Suprapubic skin (tissue), 4 donors: ENCODE measurements around the gene SERPINB1. TPM values are rescaled to one million over a fixed set of nuclear protein-coding genes. Genes with fewer than 3 reads are reported as not detected.

Experiments
- DNase-seq, 2 donors: peaks; one replicate each; pipeline ENCODE4 v3.0.0-alpha.2; 2019; ENCODE audit warnings: low spot score in 2 of 2
- H3K27ac ChIP-seq: fragments of 200-600 bp; sonication (generic); one replicate; pipeline ENCODE4 v1.5.1; 2019
- H3K27me3 ChIP-seq: fragments of 200-600 bp; sonication (generic); one replicate; pipeline ENCODE4 v1.5.1; 2019
- H3K36me3 ChIP-seq: fragments of 200-600 bp; sonication (generic); one replicate; pipeline ENCODE4 v1.5.1; 2019
- H3K4me1 ChIP-seq: fragments of 200-600 bp; sonication (generic); one replicate; pipeline ENCODE4 v1.5.1; 2019
- H3K4me3 ChIP-seq: fragments of 200-600 bp; sonication (generic); one replicate; pipeline ENCODE4 v1.5.1; 2019; ENCODE audit warnings: mild to moderate bottlenecking
- H3K9me3 ChIP-seq: fragments of 200-600 bp; sonication (generic); one replicate; pipeline ENCODE4 v1.5.1; 2019
- CTCF ChIP-seq, 2 donors: fragments of 200-600 bp in 1 of 2; fragments of 450-650 bp in 1 of 2; sonication (generic) in 1 of 2; IDR thresholded peaks; one replicate each; pipeline ENCODE4 v1.5.1; 2016 to 2019; ENCODE audit warnings: antibody characterized with exemption in 2 of 2, mild to moderate bottlenecking in 1 of 2, moderate library complexity in 1 of 2
- EP300 ChIP-seq: sonication (generic); formaldehyde crosslinking; IDR thresholded peaks from one replicate; pipeline ENCODE4 v1.6.1; 2017; ENCODE audit warnings: antibody characterized with exemption
- POLR2A ChIP-seq, 2 donors: fragments of 450-650 bp; IDR thresholded peaks; one replicate each; pipeline ENCODE4 v1.6.1; 2017; ENCODE audit warnings: antibody characterized with exemption in 2 of 2, mild to moderate bottlenecking in 2 of 2, moderate library complexity in 2 of 2
- POLR2AphosphoS5 ChIP-seq, 3 donors: sonication (generic); formaldehyde crosslinking; IDR thresholded peaks; one replicate each; pipeline ENCODE4 v1.6.1; 2017; ENCODE audit warnings: antibody characterized with exemption in 3 of 3
- WGBS: methylation state at CpG from one replicate; pipeline ENCODE4 v1.1.5; 2018; 5-methylcytosine and 5-hydroxymethylcytosine counted together
- total RNA-seq, 4 donors: library from RNA; depleted of rRNA; stranded (reverse); fragments of >200 nt; gene quantifications; one replicate each; pipeline ENCODE4 v1.1.0, GENCODE V29; 2016

Gene SERPINB1
- total RNA-seq, 4 donors from 2014 or later = 11.8 to 20.6 (median 16.9) TPM

GRCh38 chr6:2790588-2791449 lies 50.8 kb downstream of the SERPINB1 start:
- Histone ChIP-seq H3K4me1 (peaks cover 37% of the 10 kb centered on the region), H3K4me3 (no peak overlapping the region), H3K9me3 (no peaks in the 10 kb centered on the region), H3K27ac (peak overlapping the region; percentile 71), H3K27me3 (no peaks in the 10 kb centered on the region), H3K36me3 (peaks cover 8% of the 10 kb centered on the region)
- 63% methylated on average over 11 of the region's 11 CpGs for WGBS
- TF ChIP-seq POLR2AphosphoS5 (IDR thresholded peaks at IDR 0.05) (no peak), CTCF (IDR thresholded peaks at IDR 0.05) (peak; percentile 52 to 59), POLR2A (IDR thresholded peaks at IDR 0.05) (no peak), EP300 (no peak)
- no peak for DNase-seq

- no peak overlapping the region for H3K27ac ChIP-seq
- TF ChIP-seq EP300 (no peak), POLR2A (IDR thresholded peaks at IDR 0.05) (no peak)
- H3K4me1 ChIP-seq = peaks cover 11% of the 10 kb centered on the region
- H3K36me3 ChIP-seq = peaks cover 32% of the 10 kb centered on the region
- no peaks in the 10 kb centered on the region for H3K9me3 ChIP-seq
- no peak for DNase-seq
- no peaks in the 10 kb centered on the region for H3K27me3 ChIP-seq
- 83% methylated on average over 4 of the region's 4 CpGs for WGBS
- H3K4me3 ChIP-seq = no peak overlapping the region
Measured at GRCh38 chr6:2786269-2786668, 55.4 kb downstream of the SERPINB1 start.

GRCh38 chr6:2784930-2785329 lies 56.7 kb downstream of the SERPINB1 start:
- peaks cover 45% of the 10 kb centered on the region for H3K36me3 ChIP-seq
- H3K27me3 ChIP-seq = no peaks in the 10 kb centered on the region
- no peaks in the 10 kb centered on the region for H3K4me1 ChIP-seq
- H3K9me3 ChIP-seq = no peaks in the 10 kb centered on the region
- 93% methylated on average over 6 of the region's 7 CpGs for WGBS
- DNase-seq = peak in 1 of 2 donors; percentile 57
- no peak overlapping the region for H3K27ac ChIP-seq
- H3K4me3 ChIP-seq = no peak overlapping the region
- TF ChIP-seq CTCF (IDR thresholded peaks at IDR 0.05) (no peak), POLR2A (IDR thresholded peaks at IDR 0.05) (no peak), POLR2AphosphoS5 (IDR thresholded peaks at IDR 0.05) (no peak), EP300 (no peak)

GRCh38 chr6:2784061-2784460 lies 57.6 kb downstream of the SERPINB1 start:
- Histone ChIP-seq H3K27ac (no peak overlapping the region), H3K4me1 (no peaks in the 10 kb centered on the region), H3K36me3 (peaks cover 53% of the 10 kb centered on the region), H3K9me3 (no peaks in the 10 kb centered on the region), H3K27me3 (no peaks in the 10 kb centered on the region), H3K4me3 (no peak overlapping the region)
- no peak for TF ChIP-seq POLR2A (IDR thresholded peaks at IDR 0.05)
- TF ChIP-seq CTCF (IDR thresholded peaks at IDR 0.05) = no peak
- no peak for TF ChIP-seq POLR2AphosphoS5 (IDR thresholded peaks at IDR 0.05)
- no peak for TF ChIP-seq EP300
- no peak for DNase-seq
- WGBS = 77% methylated on average over 5 of the region's 5 CpGs

GRCh38 chr6:2783188-2783963 lies 58.3 kb downstream of the SERPINB1 start:
- no peak for TF ChIP-seq POLR2A (IDR thresholded peaks at IDR 0.05)
- TF ChIP-seq CTCF (IDR thresholded peaks at IDR 0.05) = no peak
- TF ChIP-seq EP300 = no peak
- TF ChIP-seq POLR2AphosphoS5 (IDR thresholded peaks at IDR 0.05) = no peak
- no peak overlapping the region for H3K27ac ChIP-seq
- peak in 1 of 2 donors; percentile 65 for DNase-seq
- peaks cover 58% of the 10 kb centered on the region for H3K36me3 ChIP-seq
- no peaks in the 10 kb centered on the region for H3K9me3 ChIP-seq
- H3K4me1 ChIP-seq = no peaks in the 10 kb centered on the region
- 48% methylated on average over 19 of the region's 19 CpGs for WGBS
- no peaks in the 10 kb centered on the region for H3K27me3 ChIP-seq
- no peak overlapping the region for H3K4me3 ChIP-seq
